Fibroblast of villous mesenchyme (primary cell): ENCODE data around the gene PKMYT1. TPM values are rescaled to one million over a fixed set of nuclear protein-coding genes. Genes with fewer than 3 reads are reported as not detected.
"Not testable (repeated sequence)": the region's sequence is repeated elsewhere in the genome, so short reads cannot be mapped to it uniquely, and the experiment has no call there.

Experiments
- DNase-seq: peaks from one replicate; pipeline ENCODE4 v3.0.0-alpha.2; 2010; ENCODE audit warnings: low read depth
- H3K4me3 ChIP-seq: 2 replicates; pipeline ENCODE4 v1.5.1; 2011; ENCODE audit warnings: low read depth, mild to moderate bottlenecking, low read length
- CTCF ChIP-seq: IDR thresholded peaks from 2 replicates; pipeline ENCODE4 v1.5.1; 2012; ENCODE audit warnings: low read depth, mild to moderate bottlenecking, low read length; ENCODE audit not compliant: insufficient read depth
- small RNA-seq: library from RNA; depleted of rRNA; stranded (forward); fragments of <200 nt; gene quantifications from one replicate; pipeline ENCODE3, GENCODE V24; 2012
- total RNA-seq: library from RNA; depleted of rRNA; stranded (reverse); fragments of >200 nt; gene quantifications from 2 replicates; pipeline ENCODE4 v1.2.3, GENCODE V29; 2012

Gene PKMYT1
- total RNA-seq, 1 donor: 6.9 TPM

- DNase-seq: no peak
- TF ChIP-seq CTCF: no peak
- H3K4me3 ChIP-seq: no peak overlapping the region
These were observed 51.5 kb downstream of the PKMYT1 start for GRCh38 chr16:2928796-2929195.

GRCh38 chr16:2928151-2928550 is 52.1 kb downstream of the PKMYT1 start:
- DNase-seq, H3K4me3 ChIP-seq: not testable (repeated sequence)

- H3K4me3 ChIP-seq: peak overlapping the region; percentile 21
- peak; percentile 89 for DNase-seq
- TF ChIP-seq CTCF: peak; percentile 89
These were observed 53.1 kb downstream of the PKMYT1 start for GRCh38 chr16:2927010-2927646.

- peak overlapping the region; percentile 21 for H3K4me3 ChIP-seq
- TF ChIP-seq CTCF: no peak
- DNase-seq: no peak
These were observed 53.6 kb downstream of the PKMYT1 start for GRCh38 chr16:2926650-2926999.

- no peak for TF ChIP-seq CTCF
- no peak for DNase-seq
- no peak overlapping the region for H3K4me3 ChIP-seq
These were observed 54.1 kb downstream of the PKMYT1 start for GRCh38 chr16:2925951-2926649.

GRCh38 chr16:2924901-2925755 is 55.1 kb downstream of the PKMYT1 start:
- DNase-seq: no peak
- no peak overlapping the region for H3K4me3 ChIP-seq
- no peak for TF ChIP-seq CTCF

- TF ChIP-seq CTCF: no peak
- no peak for DNase-seq
- no peak overlapping the region for H3K4me3 ChIP-seq
These were observed 56.8 kb downstream of the PKMYT1 start for GRCh38 chr16:2923481-2923880.

Small RNAs within 50 kb of the gene (small RNA-seq; reads per million reads assigned to genes)
- gene LINC00514: not detected

Other genes with a start within 250 kb of the PKMYT1 start
- 51.9 and 62.2 TPM in 2 replicates for gene SRRM2, start 227.8 kb downstream of the PKMYT1 start, total RNA-seq
- 203 and 227 TPM in 2 replicates for gene ELOB, start 203.2 kb downstream of the PKMYT1 start, total RNA-seq
- not detected in 2 replicates for gene PRSS33, start 192.9 kb downstream of the PKMYT1 start, total RNA-seq
- gene PRSS41, start 182.0 kb downstream of the PKMYT1 start, total RNA-seq: not detected in 2 replicates
- 0.32 and 0.43 TPM in 2 replicates for gene PRSS21, start 163.2 kb downstream of the PKMYT1 start, total RNA-seq
- gene ZG16B, start 150.1 kb downstream of the PKMYT1 start, total RNA-seq: 0.64 and 0.86 TPM in 2 replicates
- gene PRSS22, start 122.3 kb downstream of the PKMYT1 start, total RNA-seq: not detected in 2 replicates
- 47.1 and 62.5 TPM in 2 replicates for gene FLYWCH2, start 97.2 kb downstream of the PKMYT1 start, total RNA-seq
- gene FLYWCH1, start 68.5 kb downstream of the PKMYT1 start, total RNA-seq: 25.9 and 28.3 TPM in 2 replicates
- gene KREMEN2, start 16.2 kb downstream of the PKMYT1 start, total RNA-seq: under 0.01 TPM in 1 of 2 replicates, not detected in the other
- 4.3 and 5.2 TPM in 2 replicates for gene PAQR4, start 11.1 kb downstream of the PKMYT1 start, total RNA-seq
- gene CLDN9, start 32.5 kb upstream of the PKMYT1 start, total RNA-seq: not detected in 2 replicates
- not detected in 2 replicates for gene CLDN6, start 37.7 kb upstream of the PKMYT1 start, total RNA-seq
- gene TNFRSF12A, start 39.9 kb upstream of the PKMYT1 start, total RNA-seq: 196 and 201 TPM in 2 replicates
- 28.1 and 31.9 TPM in 2 replicates for gene HCFC1R1, start 43.5 kb upstream of the PKMYT1 start, total RNA-seq
- gene THOC6, start 43.6 kb upstream of the PKMYT1 start, total RNA-seq: 28.1 and 29.6 TPM in 2 replicates
- gene BICDL2, start 56.5 kb upstream of the PKMYT1 start, total RNA-seq: under 0.01 TPM in 1 of 2 replicates, not detected in the other
- under 0.01 TPM in 1 of 2 replicates, not detected in the other for gene MMP25, start 66.1 kb upstream of the PKMYT1 start, total RNA-seq
- 12.6 and 25.0 TPM in 2 replicates for gene IL32, start 85.2 kb upstream of the PKMYT1 start, total RNA-seq
- under 0.01 TPM in 1 of 2 replicates, not detected in the other for gene ZSCAN10, start 118.8 kb upstream of the PKMYT1 start, total RNA-seq
- gene ZNF205, start 132.1 kb upstream of the PKMYT1 start, total RNA-seq: 14.2 and 18.4 TPM in 2 replicates
- 3.5 and 5.5 TPM in 2 replicates for gene ZNF213, start 154.6 kb upstream of the PKMYT1 start, total RNA-seq
- under 0.01 and 0.43 TPM in 2 replicates for gene OR1F1, start 207.8 kb upstream of the PKMYT1 start, total RNA-seq